Lower lobe of right lung (tissue), 2 donors: Measurements from ENCODE around the gene STAT3. TPM values are rescaled to one million over a fixed set of nuclear protein-coding genes. Genes with fewer than 3 reads are reported as not detected.
A peak's percentile ranks its signal among the peaks of the same experiment; 100 is the strongest.
"Not testable (repeated sequence)": the region's sequence is repeated elsewhere in the genome, so short reads cannot be mapped to it uniquely, and the experiment has no call there.

Experiments used
- ATAC-seq, 2 donors: fragments of 200-7000 bp; cut with Tn5 transposase; one replicate each; pipeline ENCODE4 v1.9.1; 2020 to 2022; ENCODE audit warnings: mild to moderate bottlenecking in 2 of 2, moderate library complexity in 2 of 2
- DNase-seq: peaks from one replicate; pipeline ENCODE4 v3.0.0-alpha.2; 2020
- H3K27ac ChIP-seq: fragments of 200-600 bp; one replicate; pipeline ENCODE4 v1.8.0; 2022
- H3K27me3 ChIP-seq: fragments of 200-600 bp; one replicate; pipeline ENCODE4 v1.8.0; 2022; ENCODE audit warnings: low read depth
- H3K36me3 ChIP-seq: fragments of 200-600 bp; one replicate; pipeline ENCODE4 v1.8.0; 2022; ENCODE audit warnings: mild to moderate bottlenecking
- H3K4me1 ChIP-seq: fragments of 200-600 bp; one replicate; pipeline ENCODE4 v1.8.0; 2022
- H3K4me3 ChIP-seq: fragments of 200-600 bp; one replicate; pipeline ENCODE4 v1.8.0; 2022; ENCODE audit warnings: mild to moderate bottlenecking
- H3K9me3 ChIP-seq: fragments of 200-600 bp; one replicate; pipeline ENCODE4 v1.8.0; 2022
- intact Hi-C: fragments of 100-400 bp; cut with DNase I; formaldehyde crosslinking; loops from one replicate; pipeline ENCODE4 v1.11.0; 2022
- total RNA-seq: library from RNA; stranded (reverse); fragmentation: NEBNext Ultra II Directional; extraction: Animal tissue kit (Norgen Biotek cat#: 25700); gene quantifications from one replicate; pipeline ENCODE4 v1.2.1, GENCODE V29; 2021
- TF ChIP-seq, protein P1 (sequence below): fragments of 200-600 bp; IDR thresholded peaks from one replicate; pipeline ENCODE4 v1.8.0; 2022; ENCODE audit warnings: antibody characterized with exemption, mild to moderate bottlenecking
- donor health status: DM: no; HTN: yes; CAD: no; lungs with severe emphysema.

STAT3 gene
- total RNA-seq, 1 donor from 2014 or later: 278 TPM

DNA sequence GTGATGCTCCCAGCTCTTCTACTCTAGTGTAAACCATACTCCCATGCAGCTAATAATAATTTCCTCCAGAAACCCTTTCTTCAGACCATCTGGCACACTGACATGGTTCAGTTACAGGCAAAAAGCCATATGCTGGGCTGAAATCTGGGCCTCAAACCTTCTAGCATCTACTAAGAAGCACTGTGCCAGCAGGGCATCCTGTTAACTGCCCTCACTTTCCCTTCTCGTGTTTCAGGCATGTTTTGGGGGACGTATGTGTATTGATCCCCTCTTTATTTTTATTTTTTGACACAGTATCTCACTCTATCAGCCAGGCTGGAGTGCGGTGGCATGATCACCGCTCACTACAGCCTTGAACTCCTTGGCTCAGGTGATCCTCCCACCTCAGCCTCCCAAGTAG, 66.7 kb downstream of the STAT3 start:
- H3K4me3 ChIP-seq: no peak overlapping the region
- H3K4me1 ChIP-seq: peaks cover 34% of the 10 kb centered on the region
- ATAC-seq (no peak), DNase-seq (no peak)
- H3K36me3 ChIP-seq: peaks cover 100% of the 10 kb centered on the region
- no peak overlapping the region for H3K27ac ChIP-seq
- H3K9me3 ChIP-seq: no peaks in the 10 kb centered on the region
- no peaks in the 10 kb centered on the region for H3K27me3 ChIP-seq
- TF ChIP-seq, protein P1, sequence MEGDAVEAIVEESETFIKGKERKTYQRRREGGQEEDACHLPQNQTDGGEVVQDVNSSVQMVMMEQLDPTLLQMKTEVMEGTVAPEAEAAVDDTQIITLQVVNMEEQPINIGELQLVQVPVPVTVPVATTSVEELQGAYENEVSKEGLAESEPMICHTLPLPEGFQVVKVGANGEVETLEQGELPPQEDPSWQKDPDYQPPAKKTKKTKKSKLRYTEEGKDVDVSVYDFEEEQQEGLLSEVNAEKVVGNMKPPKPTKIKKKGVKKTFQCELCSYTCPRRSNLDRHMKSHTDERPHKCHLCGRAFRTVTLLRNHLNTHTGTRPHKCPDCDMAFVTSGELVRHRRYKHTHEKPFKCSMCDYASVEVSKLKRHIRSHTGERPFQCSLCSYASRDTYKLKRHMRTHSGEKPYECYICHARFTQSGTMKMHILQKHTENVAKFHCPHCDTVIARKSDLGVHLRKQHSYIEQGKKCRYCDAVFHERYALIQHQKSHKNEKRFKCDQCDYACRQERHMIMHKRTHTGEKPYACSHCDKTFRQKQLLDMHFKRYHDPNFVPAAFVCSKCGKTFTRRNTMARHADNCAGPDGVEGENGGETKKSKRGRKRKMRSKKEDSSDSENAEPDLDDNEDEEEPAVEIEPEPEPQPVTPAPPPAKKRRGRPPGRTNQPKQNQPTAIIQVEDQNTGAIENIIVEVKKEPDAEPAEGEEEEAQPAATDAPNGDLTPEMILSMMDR: no peak
- intact Hi-C loops: loop anchor here (5.0 kb wide), 1 partner anchor 86 kb away; no protein-coding TSS in a partner anchor

DNA sequence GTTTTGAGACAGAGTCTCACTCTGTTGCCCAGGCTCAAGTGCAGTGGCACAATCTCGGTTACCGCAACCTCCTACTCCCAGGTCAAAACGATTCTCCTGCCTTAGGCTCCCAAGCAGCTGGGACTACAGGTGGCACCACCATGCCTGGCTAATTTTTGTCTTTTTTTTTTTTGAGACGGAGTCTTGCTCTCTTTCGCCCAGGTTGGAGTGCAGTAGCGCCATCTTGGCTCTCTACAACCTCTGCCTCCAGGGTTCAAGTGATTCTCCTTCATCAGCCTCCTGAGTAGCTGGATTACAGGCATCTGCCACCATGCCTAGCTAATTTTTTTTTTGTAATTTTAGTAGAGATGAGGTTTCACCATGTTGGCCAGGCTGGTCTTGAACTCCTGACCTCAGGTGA, 70.3 kb downstream of the STAT3 start:
- Histone ChIP-seq H3K36me3 (peaks cover 100% of the 10 kb centered on the region), H3K4me1 (peaks cover 53% of the 10 kb centered on the region)
- not testable (repeated sequence) for H3K27me3 ChIP-seq, H3K27ac ChIP-seq, H3K4me3 ChIP-seq, ATAC-seq, DNase-seq, H3K9me3 ChIP-seq
- intact Hi-C loops: loop anchor here (10.0 kb wide), 1 partner anchor 197 kb away; no protein-coding TSS in a partner anchor

DNA sequence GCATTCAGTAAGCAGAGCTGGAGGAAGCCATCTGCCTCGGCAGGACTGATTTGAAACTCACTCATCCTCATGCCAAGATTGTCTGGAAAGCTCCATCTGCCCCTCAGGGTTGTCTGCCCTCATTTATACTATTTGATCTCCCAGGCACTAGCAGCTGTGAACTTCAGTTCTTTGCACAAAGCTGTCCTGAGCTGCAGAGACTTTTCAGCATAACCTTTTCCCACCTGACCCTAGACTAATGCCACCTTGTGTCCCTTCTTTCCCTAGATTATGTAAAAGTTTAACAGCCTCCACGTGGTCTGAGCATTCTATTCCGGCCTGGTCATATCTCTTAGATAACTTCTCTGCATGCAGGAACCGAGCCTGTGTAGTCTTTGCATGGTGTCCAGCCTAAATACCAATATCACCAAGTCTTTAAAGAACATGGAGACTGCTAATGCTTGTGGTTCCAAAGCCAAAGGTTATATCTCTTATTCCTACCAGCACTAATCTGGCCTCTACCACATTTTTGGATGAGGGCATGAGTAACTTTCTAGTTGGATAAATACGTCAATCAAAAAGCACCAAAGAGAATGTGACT, 70.9 kb downstream of the STAT3 start:
- Histone ChIP-seq H3K36me3 (peaks cover 95% of the 10 kb centered on the region), H3K27me3 (no peaks in the 10 kb centered on the region), H3K4me1 (peaks cover 51% of the 10 kb centered on the region), H3K9me3 (no peaks in the 10 kb centered on the region), H3K27ac (no peak overlapping the region), H3K4me3 (no peak overlapping the region)
- no peak for ATAC-seq
- intact Hi-C loops: loop anchor here (10.0 kb wide), 1 partner anchor 197 kb away; no protein-coding TSS in a partner anchor
- DNase-seq: no peak
- TF ChIP-seq, protein P1: no peak

DNA sequence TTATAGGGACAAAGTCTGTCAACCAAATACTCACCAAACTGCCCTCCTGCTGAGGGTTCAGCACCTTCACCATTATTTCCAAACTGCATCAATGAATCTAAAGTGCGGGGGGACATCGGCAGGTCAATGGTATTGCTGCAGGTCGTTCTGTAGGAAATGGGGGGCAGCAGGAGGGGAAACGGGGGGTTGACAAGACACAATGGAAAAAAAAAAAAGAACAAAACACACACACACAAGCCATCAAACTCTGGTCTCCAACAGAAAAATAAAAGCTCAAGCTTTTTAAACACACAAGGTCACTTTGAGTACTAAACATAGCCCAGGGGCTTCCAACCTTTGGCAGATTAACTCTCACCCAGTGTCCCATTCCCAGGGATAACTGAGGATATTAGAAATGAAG, 71.5 kb downstream of the STAT3 start:
- Histone ChIP-seq H3K4me3 (no peak overlapping the region), H3K4me1 (peaks cover 53% of the 10 kb centered on the region), H3K9me3 (no peaks in the 10 kb centered on the region), H3K27me3 (no peaks in the 10 kb centered on the region), H3K36me3 (peaks cover 89% of the 10 kb centered on the region), H3K27ac (no peak overlapping the region)
- DNase-seq (no peak), ATAC-seq (no peak)
- intact Hi-C loops: loop anchor here (10.0 kb wide), 1 partner anchor 198 kb away; no protein-coding TSS in a partner anchor
- TF ChIP-seq, protein P1: no peak

DNA sequence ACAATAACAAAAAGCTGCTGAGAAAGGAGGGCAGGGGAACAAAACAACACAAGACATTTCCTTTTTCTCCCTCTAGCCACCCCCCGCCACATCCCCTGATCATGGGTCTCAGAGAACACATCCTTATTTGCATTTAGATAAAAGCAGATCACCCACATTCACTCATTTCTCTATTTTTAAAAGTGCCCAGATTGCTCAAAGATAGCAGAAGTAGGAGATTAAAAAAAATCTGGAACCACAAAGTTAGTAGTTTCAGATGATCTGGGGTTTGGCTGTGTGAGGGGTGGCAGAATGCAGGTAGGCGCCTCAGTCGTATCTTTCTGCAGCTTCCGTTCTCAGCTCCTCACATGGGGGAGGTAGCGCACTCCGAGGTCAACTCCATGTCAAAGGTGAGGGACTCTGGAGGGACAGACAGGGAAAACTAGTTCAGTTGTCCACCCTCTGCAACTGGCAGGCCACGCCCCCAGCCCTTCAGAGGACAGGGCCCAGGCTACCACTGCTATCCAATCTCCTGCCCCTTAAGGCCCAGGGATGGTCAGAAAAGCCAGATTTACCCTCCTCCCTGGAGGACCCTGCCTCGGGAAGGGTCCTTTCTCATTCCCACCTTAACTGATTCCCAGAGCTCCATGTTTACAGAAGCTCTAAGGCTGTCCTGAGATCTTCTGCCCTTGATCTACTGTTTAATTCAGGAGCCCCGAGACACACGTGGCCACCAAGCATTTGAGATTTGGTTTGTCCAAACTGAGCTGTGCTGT, 72.7 kb downstream of the STAT3 start:
- ATAC-seq: no peak
- Histone ChIP-seq H3K36me3 (peaks cover 87% of the 10 kb centered on the region), H3K4me1 (peaks cover 64% of the 10 kb centered on the region), H3K27ac (peak overlapping the region; percentile 49), H3K27me3 (no peaks in the 10 kb centered on the region), H3K4me3 (no peak overlapping the region), H3K9me3 (no peaks in the 10 kb centered on the region)
- no peak for DNase-seq
- TF ChIP-seq, protein P1: no peak
- intact Hi-C loops: loop anchor here (10.0 kb wide), 1 partner anchor 199 kb away; no protein-coding TSS in a partner anchor
